HG03439 (cell line): ENCODE measurements around the gene PTGFRN.
A peak's percentile ranks its signal among the peaks of the same experiment; 100 is the strongest.
"Not testable (repeated sequence)": the region's sequence is repeated elsewhere in the genome, so short reads cannot be mapped to it uniquely, and the experiment has no call there.

Experiments
- ATAC-seq: cut with Tn5 transposase; IDR thresholded peaks from one replicate; pipeline ENCODE4 v1.9.1; 2021; ENCODE audit warnings: mild to moderate bottlenecking, moderate library complexity; ENCODE audit not compliant: unreplicated experiment

The PTGFRN gene

GRCh38 chr1:116962987-116963639 lies 53.4 kb downstream of the PTGFRN start:
- ATAC-seq = peak; percentile 58

- ATAC-seq = no peak
Measured at GRCh38 chr1:116966791-116967190, 57.1 kb downstream of the PTGFRN start.

- ATAC-seq = no peak
Measured at GRCh38 chr1:116968724-116969123, 59.0 kb downstream of the PTGFRN start.

GRCh38 chr1:116971258-116971860 lies 61.6 kb downstream of the PTGFRN start:
- no peak for ATAC-seq

- no peak for ATAC-seq
Measured at GRCh38 chr1:116971965-116972673, 62.4 kb downstream of the PTGFRN start.

GRCh38 chr1:116972674-116973030 lies 62.9 kb downstream of the PTGFRN start:
- ATAC-seq = no peak

- not testable (repeated sequence) for ATAC-seq
Measured at GRCh38 chr1:116980309-116980708, 70.6 kb downstream of the PTGFRN start.

- no peak for ATAC-seq
Measured at GRCh38 chr1:116981521-116982037, 71.9 kb downstream of the PTGFRN start.

GRCh38 chr1:116982319-116983004 lies 72.7 kb downstream of the PTGFRN start:
- ATAC-seq = no peak

GRCh38 chr1:116983112-116983511 lies 73.4 kb downstream of the PTGFRN start:
- ATAC-seq = no peak

- ATAC-seq = no peak
Measured at GRCh38 chr1:116983678-116984077, 74.0 kb downstream of the PTGFRN start.

GRCh38 chr1:116984406-116985160 lies 74.9 kb downstream of the PTGFRN start:
- no peak for ATAC-seq

GRCh38 chr1:116986421-116987255 lies 76.9 kb downstream of the PTGFRN start:
- ATAC-seq = no peak

GRCh38 chr1:116987256-116987555 lies 77.5 kb downstream of the PTGFRN start:
- no peak for ATAC-seq

- ATAC-seq = no peak
Measured at GRCh38 chr1:116988248-116988647, 78.5 kb downstream of the PTGFRN start.

- no peak for ATAC-seq
Measured at GRCh38 chr1:116988908-116989307, 79.2 kb downstream of the PTGFRN start.

GRCh38 chr1:116989835-116990234 lies 80.1 kb downstream of the PTGFRN start:
- no peak for ATAC-seq

GRCh38 chr1:116990612-116991151 lies 81.0 kb downstream of the PTGFRN start:
- ATAC-seq = no peak

GRCh38 chr1:116991171-116991845 lies 81.6 kb downstream of the PTGFRN start:
- ATAC-seq = no peak
